HCT116 (cell line): ENCODE measurements around the gene CDH26. TPM values are rescaled to one million over a fixed set of nuclear protein-coding genes. Genes with fewer than 3 reads are reported as not detected.

ENCODE experiments used
- ATAC-seq: fragments of 200-7000 bp; cut with Tn5 transposase; 2 replicates; pipeline ENCODE4 v1.9.1; 2020; ENCODE audit warnings: mild to moderate bottlenecking, moderate library complexity
- BruUV-seq: library from RNA; stranded (reverse); fragments of 400-500 nt; replicated peaks from 2 replicates; lab custom pipeline; 2021; lab: Mats Ljungman, UMichigan
- CTCF ChIA-PET: fragments of 300-600 bp; sonication (Branson Sonifier 250); formaldehyde crosslinking; loops from one replicate; lab custom pipeline; 2021; ENCODE audit warnings: antibody characterized with exemption; lab: Charles Lee
- POLR2A ChIA-PET: fragments of 300-600, 350-600 bp; sonication (Branson Sonifier 250); formaldehyde crosslinking; loops from one replicate; lab custom pipeline; 2021; ENCODE audit warnings: antibody characterized with exemption; lab: Charles Lee
- RAD21 ChIA-PET, 2 experiments: fragments of 300-600 bp; sonication (Branson Sonifier 250); formaldehyde crosslinking; loops; one replicate each; lab custom pipeline; 2023; ENCODE audit warnings: low total read pairs in 2 of 2; ENCODE audit not compliant: uncharacterized antibody in 2 of 2, unreplicated experiment in 2 of 2, low non-redundant PET in 1 of 2; lab: Charles Lee
- DNase-seq: peaks from one replicate; pipeline ENCODE4 v3.0.0-alpha.2; 2010; ENCODE audit warnings: low read depth, low spot score
- H2AFZ ChIP-seq: fragments of 200-600 bp; shearing (Covaris generic), sonication (generic); 2 replicates; pipeline ENCODE4 v1.6.1; 2017; ENCODE audit warnings: low read depth, mixed run types, mixed read lengths, antibody characterized with exemption, low read length; ENCODE audit not compliant: poor library complexity, severe bottlenecking
- H3K27ac ChIP-seq: 2 replicates; pipeline ENCODE4 v1.5.1; 2012; ENCODE audit warnings: low read depth, low read length
- H3K27me3 ChIP-seq: fragments of 200-600 bp; sonication (generic); 2 replicates; pipeline ENCODE4 v1.6.1; 2016; ENCODE audit warnings: mixed run types, low read length, mixed read lengths; ENCODE audit not compliant: insufficient read depth
- H3K36me3 ChIP-seq, 2 experiments: fragments of 200-500 bp in 1 of 2; fragments of 200-600 bp in 1 of 2; sonication (Bioruptor generic) in 1 of 2; sonication (generic) in 1 of 2; 2 replicates each; pipeline versions ENCODE4 v1.5.1 to v1.6.1; 2014 to 2016; ENCODE audit warnings: low read length in 2 of 2, inconsistent platforms in 1 of 2, mixed read lengths in 1 of 2, mixed run types in 1 of 2; ENCODE audit not compliant: insufficient read depth in 2 of 2, control insufficient read depth in 1 of 2
- H3K4me1 ChIP-seq, 2 experiments: fragments of 200-600 bp in 1 of 2; sonication (generic) in 1 of 2; 2 replicates each; pipeline versions ENCODE4 v1.5.1 to v1.6.1; 2012 to 2017; ENCODE audit warnings: low read length in 2 of 2, inconsistent platforms in 1 of 2, mild to moderate bottlenecking in 1 of 2, mixed read lengths in 1 of 2, mixed run types in 1 of 2, moderate library complexity in 1 of 2; ENCODE audit not compliant: insufficient read depth in 2 of 2, control insufficient read depth in 1 of 2
- H3K4me2 ChIP-seq: fragments of 200-600 bp; sonication (generic); 2 replicates; pipeline ENCODE4 v1.6.1; 2017; ENCODE audit warnings: mixed run types, low read length, mixed read lengths
- H3K4me3 ChIP-seq, 2 experiments: fragments of 200-600 bp in 1 of 2; sonication (generic) in 1 of 2; replicated peaks in 1 of 2; 2 replicates each; pipeline ENCODE4 v1.5.1; 2011 to 2016; ENCODE audit warnings: low read length in 2 of 2, control low read depth in 1 of 2, low read depth in 1 of 2, mild to moderate bottlenecking in 1 of 2, mixed read lengths in 1 of 2, mixed run types in 1 of 2
- H3K79me2 ChIP-seq: fragments of 200-600 bp; sonication (generic); 2 replicates; pipeline ENCODE4 v1.6.1; 2017; ENCODE audit warnings: mild to moderate bottlenecking, mixed run types, low read length, moderate library complexity, mixed read lengths; ENCODE audit not compliant: insufficient read depth
- H3K9ac ChIP-seq: fragments of 200-600 bp; sonication (generic); 2 replicates; pipeline ENCODE4 v1.6.1; 2016; ENCODE audit warnings: low read length, mixed read lengths
- H3K9me2 ChIP-seq: fragments of 200-600 bp; sonication (generic), shearing (Covaris generic); 2 replicates; pipeline ENCODE4 v1.6.1; 2017; ENCODE audit warnings: mixed run types, mild to moderate bottlenecking, moderate library complexity; ENCODE audit not compliant: insufficient read depth
- H3K9me3 ChIP-seq, 2 experiments: fragments of 200-500 bp in 1 of 2; fragments of 200-600 bp in 1 of 2; sonication (Bioruptor generic) in 1 of 2; sonication (generic) in 1 of 2; 2 replicates each; pipeline ENCODE4 v1.6.1; 2014 to 2017; ENCODE audit warnings: low read length in 2 of 2, mixed read lengths in 2 of 2, inconsistent platforms in 1 of 2, low read depth in 1 of 2, mild to moderate bottlenecking in 1 of 2, mixed run types in 1 of 2, moderate library complexity in 1 of 2; ENCODE audit not compliant: control insufficient read depth in 1 of 2, insufficient read depth in 1 of 2
- H4K20me1 ChIP-seq: fragments of 200-600 bp; sonication (generic), shearing (Covaris generic); 2 replicates; pipeline ENCODE4 v1.6.1; 2017; ENCODE audit warnings: mixed run types, mild to moderate bottlenecking, moderate library complexity; ENCODE audit not compliant: insufficient read depth
- CBX3 ChIP-seq: IDR thresholded peaks from 2 replicates; pipeline ENCODE4 v1.6.1; 2012; ENCODE audit warnings: low read depth
- EZH2 ChIP-seq: fragments of 200-600 bp; sonication (generic); IDR thresholded peaks from 2 replicates; pipeline ENCODE4 v1.6.1; 2017; ENCODE audit warnings: antibody characterized with exemption, mixed run types
- POLR2A ChIP-seq: IDR thresholded peaks from 2 replicates; pipeline ENCODE4 v1.7.0; 2011; ENCODE audit warnings: borderline replicate concordance; ENCODE audit not compliant: insufficient read depth, insufficient read length; ENCODE audit errors: extremely low read depth
- SIN3A ChIP-seq: IDR thresholded peaks from 2 replicates; pipeline ENCODE4 v1.6.1; 2012; ENCODE audit warnings: low read depth
- SP1 ChIP-seq: IDR thresholded peaks from 2 replicates; pipeline ENCODE4 v1.6.1; 2012; ENCODE audit warnings: low read depth
- TCF7L2 ChIP-seq: IDR thresholded peaks from 2 replicates; pipeline ENCODE4 v1.7.0; 2011; ENCODE audit warnings: borderline replicate concordance, inconsistent platforms; ENCODE audit not compliant: insufficient read depth, insufficient read length; ENCODE audit errors: extremely low read depth
- YY1 ChIP-seq: IDR thresholded peaks from 2 replicates; pipeline ENCODE4 v1.6.1; 2011; ENCODE audit warnings: low read length, low read depth, moderate library complexity, mild to moderate bottlenecking; ENCODE audit not compliant: insufficient replicate concordance; ENCODE audit errors: extremely low read depth
- ZBTB33 ChIP-seq: IDR thresholded peaks from 2 replicates; pipeline ENCODE4 v1.6.1; 2011; ENCODE audit warnings: mild to moderate bottlenecking, low read length, moderate library complexity; ENCODE audit not compliant: insufficient replicate concordance; ENCODE audit errors: extremely low read depth
- intact Hi-C: fragments of 100-400 bp; cut with micrococcal nuclease; formaldehyde crosslinking; loops from 2 replicates; pipeline ENCODE4 v1.10.0; 2022
- total RNA-seq: library from RNA; stranded (reverse); gene quantifications from one replicate; pipeline ENCODE4 v1.2.1, GENCODE V29; 2021; ENCODE audit not compliant: unreplicated experiment
- TF ChIP-seq, protein P1 (sequence below), 3 experiments: fragments of 200-600 bp in 1 of 3; sonication (generic) in 1 of 3; IDR thresholded peaks in 2 of 3; conservative IDR thresholded peaks in 1 of 3; 2 replicates each; pipeline ENCODE4 v1.5.1; 2012 to 2017; ENCODE audit warnings: low read depth in 2 of 3, low read length in 2 of 3, antibody characterized with exemption in 1 of 3, borderline replicate concordance in 1 of 3, control low read depth in 1 of 3, mild to moderate bottlenecking in 1 of 3, mixed read lengths in 1 of 3, mixed run types in 1 of 3, moderate library complexity in 1 of 3; ENCODE audit not compliant: insufficient read depth in 1 of 3

Gene CDH26
- total RNA-seq, 1 experiment from 2014 or later = 0.34 TPM

- RAD21 ChIA-PET = interaction anchor here in 1 of 2 experiments (0.5 kb wide), 1 partner anchor 1850 kb away, joined by 3 read pairs; no protein-coding TSS in a partner anchor
- Histone ChIP-seq H3K4me1 (peaks cover 0 to 12% of the 10 kb centered on the region in 2 experiments; a peak in 3 of 4 replicates), H3K4me2 (no peak overlapping the region), H3K79me2 (no peaks in the 10 kb centered on the region), H2AFZ (no peak overlapping the region), H3K9ac (no peak overlapping the region), H3K4me3 (no peak overlapping the region), H4K20me1 (no peaks in the 10 kb centered on the region), H3K27me3 (no peaks in the 10 kb centered on the region), H3K36me3 (no peaks in the 10 kb centered on the region), H3K27ac (no peak overlapping the region), H3K9me3 (no peaks in the 10 kb centered on the region), H3K9me2 (no peaks in the 10 kb centered on the region)
- no TSS peak for BruUV-seq
- ATAC-seq (peak; percentile 90), DNase-seq (no peak)
- CTCF ChIA-PET = interaction anchor here (0.6 kb wide), 1 partner anchor 9 kb away, joined by 3 read pairs; no protein-coding TSS in a partner anchor
- intact Hi-C loops = no loop called here
- TF ChIP-seq, protein P1, sequence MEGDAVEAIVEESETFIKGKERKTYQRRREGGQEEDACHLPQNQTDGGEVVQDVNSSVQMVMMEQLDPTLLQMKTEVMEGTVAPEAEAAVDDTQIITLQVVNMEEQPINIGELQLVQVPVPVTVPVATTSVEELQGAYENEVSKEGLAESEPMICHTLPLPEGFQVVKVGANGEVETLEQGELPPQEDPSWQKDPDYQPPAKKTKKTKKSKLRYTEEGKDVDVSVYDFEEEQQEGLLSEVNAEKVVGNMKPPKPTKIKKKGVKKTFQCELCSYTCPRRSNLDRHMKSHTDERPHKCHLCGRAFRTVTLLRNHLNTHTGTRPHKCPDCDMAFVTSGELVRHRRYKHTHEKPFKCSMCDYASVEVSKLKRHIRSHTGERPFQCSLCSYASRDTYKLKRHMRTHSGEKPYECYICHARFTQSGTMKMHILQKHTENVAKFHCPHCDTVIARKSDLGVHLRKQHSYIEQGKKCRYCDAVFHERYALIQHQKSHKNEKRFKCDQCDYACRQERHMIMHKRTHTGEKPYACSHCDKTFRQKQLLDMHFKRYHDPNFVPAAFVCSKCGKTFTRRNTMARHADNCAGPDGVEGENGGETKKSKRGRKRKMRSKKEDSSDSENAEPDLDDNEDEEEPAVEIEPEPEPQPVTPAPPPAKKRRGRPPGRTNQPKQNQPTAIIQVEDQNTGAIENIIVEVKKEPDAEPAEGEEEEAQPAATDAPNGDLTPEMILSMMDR (IDR thresholded peaks at IDR 0.05 in 2 of 3, conservative IDR thresholded peaks at IDR 0.05 in 1 of 3; ENCODE audit: borderline replicate concordance in 1 of 3, insufficient read depth in 1 of 3, low read depth in 2 of 3, low read length in 2 of 3) = peak in 2 of 3 experiments; percentile 39 to 43; a peak in 4 of 6 replicates
- no peak for TF ChIP-seq CBX3
- TF ChIP-seq SP1 = no peak
- POLR2A ChIA-PET = no interaction called here
These were observed 78.7 kb downstream of the CDH26 start for GRCh38 chr20:60036746-60037499.

DNA sequence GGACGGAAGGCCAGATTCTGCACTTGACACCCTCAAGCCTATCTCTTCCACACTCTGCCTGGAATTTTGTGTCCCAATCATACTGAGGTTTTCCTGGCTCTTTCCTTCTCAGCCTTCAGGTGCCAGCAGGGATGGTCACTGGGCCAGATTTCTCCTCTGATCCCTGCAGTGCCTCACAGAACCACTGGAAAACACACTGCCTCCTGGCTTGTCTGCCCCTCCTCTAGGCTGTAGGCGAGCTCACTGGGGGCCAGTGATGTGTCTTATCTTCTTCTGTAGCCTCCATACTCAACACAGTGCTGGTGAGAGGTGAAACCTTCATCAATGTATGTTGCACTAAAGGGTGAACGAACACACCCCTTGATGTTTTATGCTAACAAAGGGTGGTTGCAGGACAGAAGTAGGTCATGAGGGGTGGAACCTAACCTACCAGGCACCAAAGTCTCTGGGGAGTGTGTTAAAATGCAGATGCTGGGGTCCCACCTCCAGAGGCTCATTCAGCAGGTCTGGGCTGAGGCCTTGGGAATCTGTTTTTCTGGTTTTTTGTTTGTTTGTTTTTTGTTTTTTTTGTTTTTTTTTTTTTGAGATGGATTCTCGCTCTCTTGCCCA lies 80.3 kb downstream of the CDH26 start:
- intact Hi-C loops = no loop called here
- Histone ChIP-seq H3K9me2 (no peaks in the 10 kb centered on the region), H4K20me1 (no peaks in the 10 kb centered on the region), H3K4me1 (peaks cover 0 to 18% of the 10 kb centered on the region in 2 experiments; a peak in 3 of 4 replicates), H3K27ac (no peak overlapping the region), H3K4me2 (no peak overlapping the region), H2AFZ (no peak overlapping the region), H3K36me3 (no peaks in the 10 kb centered on the region), H3K9ac (no peak overlapping the region), H3K9me3 (no peaks in the 10 kb centered on the region), H3K27me3 (no peaks in the 10 kb centered on the region), H3K4me3 (no peak overlapping the region), H3K79me2 (no peaks in the 10 kb centered on the region)
- DNase-seq = no peak
- POLR2A ChIA-PET = interaction anchor here (0.7 kb wide), 1 partner anchor 39 kb away, joined by 3 read pairs; no protein-coding TSS in a partner anchor
- ATAC-seq = no peak
- RAD21 ChIA-PET = no interaction called here
- CTCF ChIA-PET = no interaction called here
- BruUV-seq = no TSS peak
- TF ChIP-seq SIN3A = no peak
- no peak for TF ChIP-seq POLR2A
- no peak for TF ChIP-seq EZH2
- TF ChIP-seq ZBTB33 = no peak
- no peak for TF ChIP-seq TCF7L2
- TF ChIP-seq, protein P1 (IDR thresholded peaks at IDR 0.05 in 2 of 3, conservative IDR thresholded peaks at IDR 0.05 in 1 of 3; ENCODE audit: borderline replicate concordance in 1 of 3, insufficient read depth in 1 of 3, low read depth in 2 of 3, low read length in 2 of 3) = no peak
- TF ChIP-seq YY1 = no peak
- TF ChIP-seq SP1 = no peak
